ENCODE measurements around the gene CYLD.

The CYLD gene

GRCh38 chr16:50697881-50698767 is 43.8 kb upstream of the CYLD start:
- H3K4me3 ChIP-seq (ENCODE audit: low read length), result peak overlapping the region; percentile 65
- no peaks in the 10 kb centered on the region for H3K79me2 ChIP-seq (ENCODE audit: low read length)
- H3K27ac ChIP-seq (ENCODE audit: low read length), result peak overlapping the region; percentile 35
- H3K36me3 ChIP-seq (replicated peaks; ENCODE audit: low read depth, low read length), result peaks cover 4% of the 10 kb centered on the region
- no peaks in the 10 kb centered on the region for H4K20me1 ChIP-seq (ENCODE audit: insufficient read depth, low read length)
- no peaks in the 10 kb centered on the region for H3K9me3 ChIP-seq (ENCODE audit: insufficient read depth, low read length)
- H3K4me2 ChIP-seq (ENCODE audit: low read length), result peak overlapping the region; percentile 89
- H2AFZ ChIP-seq (ENCODE audit: low read depth, low read length), result peak overlapping the region; percentile 81
- TF ChIP-seq CTCF (IDR thresholded peaks at IDR 0.05; ENCODE audit: low read depth, low read length) (no peak), EZH2phosphoT487 (IDR thresholded peaks at IDR 0.05; ENCODE audit: low read depth) (no peak)
- H3K9ac ChIP-seq (ENCODE audit: low read length), result peak overlapping the region; percentile 46
- peaks cover 55% of the 10 kb centered on the region for H3K4me1 ChIP-seq (ENCODE audit: low read length)
- no peaks in the 10 kb centered on the region for H3K27me3 ChIP-seq (ENCODE audit: low read depth, low read length)

GRCh38 chr16:50699326-50700159 is 42.3 kb upstream of the CYLD start:
- Histone ChIP-seq H2AFZ (ENCODE audit: low read depth, low read length) (no peak overlapping the region), H3K4me2 (ENCODE audit: low read length) (no peak overlapping the region), H3K79me2 (ENCODE audit: low read length) (no peaks in the 10 kb centered on the region), H3K4me1 (ENCODE audit: low read length) (peaks cover 45% of the 10 kb centered on the region), H3K9me3 (ENCODE audit: insufficient read depth, low read length) (peaks cover 9% of the 10 kb centered on the region; the same call in 1 of the 2 replicates), H3K27me3 (ENCODE audit: low read depth, low read length) (no peaks in the 10 kb centered on the region), H4K20me1 (ENCODE audit: insufficient read depth, low read length) (no peaks in the 10 kb centered on the region), H3K9ac (ENCODE audit: low read length) (no peak overlapping the region), H3K36me3 (replicated peaks; ENCODE audit: low read depth, low read length) (peaks cover 11% of the 10 kb centered on the region), H3K4me3 (ENCODE audit: low read length) (no peak overlapping the region), H3K27ac (ENCODE audit: low read length) (no peak overlapping the region)
- TF ChIP-seq EZH2phosphoT487 (IDR thresholded peaks at IDR 0.05; ENCODE audit: low read depth) (no peak), CTCF (IDR thresholded peaks at IDR 0.05; ENCODE audit: low read depth, low read length) (no peak)

- Histone ChIP-seq H3K4me1 (ENCODE audit: low read length) (peaks cover 33% of the 10 kb centered on the region), H3K9me3 (ENCODE audit: insufficient read depth, low read length) (peaks cover 22% of the 10 kb centered on the region), H3K9ac (ENCODE audit: low read length) (no peak overlapping the region), H4K20me1 (ENCODE audit: insufficient read depth, low read length) (no peaks in the 10 kb centered on the region), H3K4me2 (ENCODE audit: low read length) (no peak overlapping the region), H3K27ac (ENCODE audit: low read length) (no peak overlapping the region), H3K27me3 (ENCODE audit: low read depth, low read length) (no peaks in the 10 kb centered on the region), H2AFZ (ENCODE audit: low read depth, low read length) (no peak overlapping the region), H3K4me3 (ENCODE audit: low read length) (no peak overlapping the region), H3K79me2 (ENCODE audit: low read length) (no peaks in the 10 kb centered on the region), H3K36me3 (replicated peaks; ENCODE audit: low read depth, low read length) (peaks cover 24% of the 10 kb centered on the region)
- TF ChIP-seq EZH2phosphoT487 (IDR thresholded peaks at IDR 0.05; ENCODE audit: low read depth) (no peak), CTCF (IDR thresholded peaks at IDR 0.05; ENCODE audit: low read depth, low read length) (no peak)
Observed at GRCh38 chr16:50702725-50703124, 39.2 kb upstream of the CYLD start.

GRCh38 chr16:50704245-50704644 is 37.6 kb upstream of the CYLD start:
- Histone ChIP-seq H2AFZ (ENCODE audit: low read depth, low read length) (no peak overlapping the region), H3K36me3 (replicated peaks; ENCODE audit: low read depth, low read length) (peaks cover 24% of the 10 kb centered on the region), H3K4me1 (ENCODE audit: low read length) (peaks cover 32% of the 10 kb centered on the region), H3K27me3 (ENCODE audit: low read depth, low read length) (no peaks in the 10 kb centered on the region), H3K9me3 (ENCODE audit: insufficient read depth, low read length) (peaks cover 22% of the 10 kb centered on the region), H4K20me1 (ENCODE audit: insufficient read depth, low read length) (no peaks in the 10 kb centered on the region), H3K27ac (ENCODE audit: low read length) (no peak overlapping the region), H3K79me2 (ENCODE audit: low read length) (no peaks in the 10 kb centered on the region), H3K9ac (ENCODE audit: low read length) (no peak overlapping the region), H3K4me2 (ENCODE audit: low read length) (no peak overlapping the region), H3K4me3 (ENCODE audit: low read length) (no peak overlapping the region)
- no peak for TF ChIP-seq EZH2phosphoT487 (IDR thresholded peaks at IDR 0.05; ENCODE audit: low read depth)
- no peak for TF ChIP-seq CTCF (IDR thresholded peaks at IDR 0.05; ENCODE audit: low read depth, low read length)

All from OCI-LY3 (cell line).